WTC11 (cell line): ENCODE data around the gene ZNF423. TPM values are rescaled to one million over a fixed set of nuclear protein-coding genes. Genes with fewer than 3 reads are reported as not detected.

Experiments used
- ATAC-seq: fragments of 200-7000 bp; cut with Tn5 transposase; 2 replicates; pipeline ENCODE4 v1.10.0; 2021; ENCODE audit warnings: mild to moderate bottlenecking, moderate library complexity
- CTCF ChIA-PET: fragments of 300-600 bp; sonication (Branson Sonifier 250); formaldehyde crosslinking; loops from one replicate; lab custom pipeline; 2021; ENCODE audit warnings: antibody characterized with exemption; lab: Charles Lee
- POLR2A ChIA-PET: fragments of 350-600 bp; sonication (Branson Sonifier 250); formaldehyde crosslinking; loops from one replicate; lab custom pipeline; 2021; ENCODE audit warnings: antibody characterized with exemption; lab: Charles Lee
- DNase-seq: peaks from one replicate; pipeline ENCODE4 v3.0.0; 2021; ENCODE audit warnings: low spot score
- H3K27ac Mint-ChIP-seq: 2 replicates; pipeline ENCODE4 v1.8.0; 2021; ENCODE audit warnings: mixed read lengths
- H3K27me3 Mint-ChIP-seq: 2 replicates; pipeline ENCODE4 v1.8.0; 2021; ENCODE audit warnings: low read depth, mild to moderate bottlenecking, moderate library complexity, mixed read lengths
- H3K36me3 Mint-ChIP-seq: 2 replicates; pipeline ENCODE4 v1.8.0; 2021; ENCODE audit warnings: mixed read lengths
- H3K4me1 Mint-ChIP-seq: 2 replicates; pipeline ENCODE4 v1.8.0; 2022; ENCODE audit warnings: mixed read lengths
- H3K4me3 Mint-ChIP-seq: 2 replicates; pipeline ENCODE4 v1.8.0; 2021; ENCODE audit warnings: mild to moderate bottlenecking, moderate library complexity, mixed read lengths
- H3K9me3 Mint-ChIP-seq: 2 replicates; pipeline ENCODE4 v1.8.0; 2021; ENCODE audit warnings: mixed read lengths
- AFF4 ChIP-seq: sonication (generic); formaldehyde crosslinking; IDR thresholded peaks from 2 replicates; pipeline ENCODE4 v1.8.1; 2023; ENCODE audit warnings: mild to moderate bottlenecking, missing genetic modification reagents, borderline replicate concordance
- ATF1 ChIP-seq: sonication (generic); formaldehyde crosslinking; IDR thresholded peaks from 2 replicates; pipeline ENCODE4 v1.8.1; 2023; ENCODE audit warnings: mild to moderate bottlenecking, moderate library complexity, missing genetic modification reagents
- ATF2 ChIP-seq: sonication (generic); formaldehyde crosslinking; IDR thresholded peaks from 2 replicates; pipeline ENCODE4 v1.8.1; 2022; ENCODE audit warnings: low read depth, missing genetic modification reagents, borderline replicate concordance
- CDX4 ChIP-seq: fragments of 250-450 bp; sonication (Bioruptor Pico); IDR thresholded peaks from 2 replicates; pipeline ENCODE4 v1.9.0; 2021; ENCODE audit warnings: moderate library complexity, mild to moderate bottlenecking, inconsistent platforms, borderline replicate concordance
- CREB1 ChIP-seq: sonication (generic); formaldehyde crosslinking; IDR thresholded peaks from 2 replicates; pipeline ENCODE4 v1.8.0; 2023; ENCODE audit warnings: mild to moderate bottlenecking, missing genetic modification reagents
- E2F1 ChIP-seq: sonication (generic); formaldehyde crosslinking; IDR thresholded peaks from 2 replicates; pipeline ENCODE4 v1.8.0; 2022; ENCODE audit warnings: mild to moderate bottlenecking, missing genetic modification reagents
- ESRRA ChIP-seq: sonication (generic); formaldehyde crosslinking; IDR thresholded peaks from 2 replicates; pipeline ENCODE4 v1.8.1; 2022; ENCODE audit warnings: mild to moderate bottlenecking, missing genetic modification reagents, borderline replicate concordance
- FOXJ3 ChIP-seq: sonication (generic); formaldehyde crosslinking; IDR thresholded peaks from 2 replicates; pipeline ENCODE4 v1.9.0; 2021; ENCODE audit warnings: missing genetic modification reagents, mild to moderate bottlenecking, borderline replicate concordance
- FOXK1 ChIP-seq: sonication (generic); formaldehyde crosslinking; IDR thresholded peaks from 2 replicates; pipeline ENCODE4 v1.8.0; 2022; ENCODE audit warnings: mild to moderate bottlenecking, moderate library complexity, missing genetic modification reagents
- IRF1 ChIP-seq: sonication (generic); formaldehyde crosslinking; IDR thresholded peaks from 2 replicates; pipeline ENCODE4 v1.8.0; 2023; ENCODE audit warnings: missing genetic modification reagents
- NFYB ChIP-seq: sonication (generic); formaldehyde crosslinking; conservative IDR thresholded peaks from 2 replicates; pipeline ENCODE4 v1.8.0; 2022; ENCODE audit warnings: low read depth, missing genetic modification reagents
- NR1H2 ChIP-seq: sonication (generic); formaldehyde crosslinking; IDR thresholded peaks from 2 replicates; pipeline ENCODE4 v1.9.0; 2021; ENCODE audit warnings: mild to moderate bottlenecking, moderate library complexity, missing genetic modification reagents
- PRDM15 ChIP-seq: sonication (generic); formaldehyde crosslinking; IDR thresholded peaks from 2 replicates; pipeline ENCODE4 v1.8.0; 2022; ENCODE audit warnings: missing genetic modification reagents
- ZBTB43 ChIP-seq: sonication (generic); formaldehyde crosslinking; IDR thresholded peaks from 2 replicates; pipeline ENCODE4 v1.8.1; 2023; ENCODE audit warnings: mild to moderate bottlenecking, missing genetic modification reagents
- ZNF232 ChIP-seq: sonication (generic); formaldehyde crosslinking; IDR thresholded peaks from 2 replicates; pipeline ENCODE4 v1.8.0; 2022; ENCODE audit warnings: mild to moderate bottlenecking, missing genetic modification reagents
- ZNF281 ChIP-seq: sonication (generic); formaldehyde crosslinking; IDR thresholded peaks from 2 replicates; pipeline ENCODE4 v1.8.0; 2023; ENCODE audit warnings: mild to moderate bottlenecking, missing genetic modification reagents
- ZNF416 ChIP-seq: fragments of 250-450 bp; sonication (Bioruptor Pico); IDR thresholded peaks from 2 replicates; pipeline ENCODE4 v1.9.0; 2021; ENCODE audit warnings: mild to moderate bottlenecking, inconsistent platforms
- total RNA-seq: library from RNA; stranded (reverse); gene quantifications from 3 replicates; pipeline ENCODE4 v1.2.3, GENCODE V29; 2021

Gene ZNF423
- total RNA-seq, 1 experiment from 2014 or later: 38.8 TPM

- TF ChIP-seq AFF4 (CRISPR knock-in tag): no peak
- no peak for TF ChIP-seq ESRRA (CRISPR knock-in tag)
- TF ChIP-seq ATF1 (CRISPR knock-in tag): no peak
- TF ChIP-seq FOXJ3 (CRISPR knock-in tag): no peak
- TF ChIP-seq E2F1: no peak
- no peak for TF ChIP-seq NFYB (CRISPR knock-in tag)
- TF ChIP-seq FOXK1 (CRISPR knock-in tag): no peak
- TF ChIP-seq, all 79 proteins: peak for 0
These were observed 115.7 kb downstream of the ZNF423 start (continued) for GRCh38 chr16:49740256-49740655.

- no peak overlapping the region for H3K27ac Mint-ChIP-seq
- H3K27me3 Mint-ChIP-seq: no peaks in the 10 kb centered on the region
- ChIA-PET CTCF (interaction anchor here (0.6 to 2.0 kb wide), 42 partner anchors 9 to 466 kb away, joined by 3 to 11 read pairs (median 4); no protein-coding TSS in a partner anchor), POLR2A (interaction anchor here (0.7 to 1.1 kb wide), 2 partner anchors 16 to 87 kb away, joined by 3 read pairs; no protein-coding TSS in a partner anchor)
- peaks cover 29% of the 10 kb centered on the region for H3K4me1 Mint-ChIP-seq
- H3K9me3 Mint-ChIP-seq: no peaks in the 10 kb centered on the region
- DNase-seq: peak; percentile 69
- TF ChIP-seq ZNF281 (CRISPR knock-in tag) (no peak), FOXK1 (CRISPR knock-in tag) (no peak), FOXJ3 (CRISPR knock-in tag) (no peak), PRDM15 (CRISPR knock-in tag) (no peak), ATF2 (CRISPR knock-in tag) (no peak), ZBTB43 (CRISPR knock-in tag) (no peak), CREB1 (no peak), ZNF416 (CRISPR knock-in tag) (no peak), ZNF232 (CRISPR knock-in tag) (no peak), CDX4 (no peak), NR1H2 (CRISPR knock-in tag) (no peak), IRF1 (no peak)
- no peaks in the 10 kb centered on the region for H3K36me3 Mint-ChIP-seq
- ATAC-seq: peak; percentile 88
- H3K4me3 Mint-ChIP-seq: no peak overlapping the region
These were observed 116.5 kb downstream of the ZNF423 start for GRCh38 chr16:49739381-49739780.
